ENCODE measurements around the gene YBEY.

The YBEY gene

GRCh38 chr21:46334351-46335140 lies 48.4 kb downstream of the YBEY start:
- DNase-seq: no peak

GRCh38 chr21:46336603-46337002 lies 50.5 kb downstream of the YBEY start:
- DNase-seq: no peak

- DNase-seq: no peak
These were observed 54.9 kb downstream of the YBEY start for GRCh38 chr21:46340998-46341397.

GRCh38 chr21:46344219-46344915 lies 58.2 kb downstream of the YBEY start:
- no peak for DNase-seq

GRCh38 chr21:46345861-46346260 lies 59.7 kb downstream of the YBEY start:
- no peak for DNase-seq

- DNase-seq: no peak
These were observed 60.4 kb downstream of the YBEY start for GRCh38 chr21:46346296-46347202.

GRCh38 chr21:46347203-46347550 lies 61.0 kb downstream of the YBEY start:
- no peak for DNase-seq
